ENCODE data around the gene SLC12A9.

DNA sequence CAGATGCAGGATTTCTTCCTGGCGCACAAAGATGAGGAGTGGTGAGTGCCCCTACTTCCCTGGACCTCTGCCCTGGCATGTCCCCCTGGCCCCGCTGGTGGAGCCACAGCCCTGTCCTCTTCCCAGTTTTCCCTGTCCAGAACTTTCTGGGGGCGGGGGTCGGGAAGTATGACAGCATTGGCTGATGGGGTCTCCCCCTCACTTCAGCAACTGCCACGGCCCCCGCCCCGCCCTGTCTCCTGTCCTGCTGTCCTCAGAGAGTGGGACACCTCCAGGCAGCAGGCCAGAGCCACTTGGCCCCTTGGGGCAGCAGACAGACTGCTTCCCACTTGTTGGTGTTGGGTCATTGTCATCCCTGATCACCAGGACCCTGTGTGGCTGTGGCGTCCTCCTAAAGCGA lies 29.7 kb downstream of the SLC12A9 start:
- TF ChIP-seq, protein P1, sequence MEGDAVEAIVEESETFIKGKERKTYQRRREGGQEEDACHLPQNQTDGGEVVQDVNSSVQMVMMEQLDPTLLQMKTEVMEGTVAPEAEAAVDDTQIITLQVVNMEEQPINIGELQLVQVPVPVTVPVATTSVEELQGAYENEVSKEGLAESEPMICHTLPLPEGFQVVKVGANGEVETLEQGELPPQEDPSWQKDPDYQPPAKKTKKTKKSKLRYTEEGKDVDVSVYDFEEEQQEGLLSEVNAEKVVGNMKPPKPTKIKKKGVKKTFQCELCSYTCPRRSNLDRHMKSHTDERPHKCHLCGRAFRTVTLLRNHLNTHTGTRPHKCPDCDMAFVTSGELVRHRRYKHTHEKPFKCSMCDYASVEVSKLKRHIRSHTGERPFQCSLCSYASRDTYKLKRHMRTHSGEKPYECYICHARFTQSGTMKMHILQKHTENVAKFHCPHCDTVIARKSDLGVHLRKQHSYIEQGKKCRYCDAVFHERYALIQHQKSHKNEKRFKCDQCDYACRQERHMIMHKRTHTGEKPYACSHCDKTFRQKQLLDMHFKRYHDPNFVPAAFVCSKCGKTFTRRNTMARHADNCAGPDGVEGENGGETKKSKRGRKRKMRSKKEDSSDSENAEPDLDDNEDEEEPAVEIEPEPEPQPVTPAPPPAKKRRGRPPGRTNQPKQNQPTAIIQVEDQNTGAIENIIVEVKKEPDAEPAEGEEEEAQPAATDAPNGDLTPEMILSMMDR (IDR thresholded peaks at IDR 0.05): no peak
- TF ChIP-seq POLR2A (IDR thresholded peaks at IDR 0.05) (no peak), POLR2AphosphoS5 (IDR thresholded peaks at IDR 0.05) (no peak)
